Right lobe of liver (tissue), 6 donors: ENCODE measurements around the gene SPAM1. TPM values are rescaled to one million over a fixed set of nuclear protein-coding genes. Genes with fewer than 3 reads are reported as not detected.

Source experiments
- ATAC-seq, 4 donors: fragments of 200-7000 bp; cut with Tn5 transposase; one replicate each; pipeline ENCODE4 v1.9.1; 2020; ENCODE audit warnings: mild to moderate bottlenecking in 4 of 4, moderate library complexity in 4 of 4
- DNase-seq, 3 donors: peaks; one replicate each; pipeline ENCODE4 v3.0.0-alpha.2; 2020
- H3K27ac ChIP-seq, 3 donors: fragments of 200-600 bp; one replicate each; pipeline ENCODE4 v1.8.0; 2022
- H3K27me3 ChIP-seq, 2 donors: fragments of 200-600 bp; one replicate each; pipeline ENCODE4 v1.8.0; 2022
- H3K36me3 ChIP-seq, 4 donors: fragments of 200-600 bp; sonication (generic) in 1 of 4; one replicate each; pipeline versions ENCODE4 v1.5.1 to v1.8.0; 2017 to 2022; ENCODE audit warnings: control low read depth in 1 of 4
- H3K4me1 ChIP-seq, 4 donors: fragments of 200-600 bp; sonication (generic) in 1 of 4; one replicate each; pipeline versions ENCODE4 v1.5.1 to v1.8.0; 2017 to 2022; ENCODE audit warnings: control low read depth in 1 of 4
- H3K4me3 ChIP-seq, 3 donors: fragments of 200-600 bp; one replicate each; pipeline ENCODE4 v1.8.0; 2022
- H3K9me3 ChIP-seq, 4 donors: fragments of 200-600 bp; sonication (generic) in 1 of 4; one replicate each; pipeline versions ENCODE4 v1.5.1 to v1.8.0; 2017 to 2022; ENCODE audit warnings: control low read depth in 1 of 4
- POLR2A ChIP-seq: fragments of 450-650 bp; IDR thresholded peaks from one replicate; pipeline ENCODE4 v1.6.1; 2017; ENCODE audit warnings: antibody characterized with exemption, mild to moderate bottlenecking
- WGBS: methylation state at CpG from one replicate; pipeline ENCODE4 v1.1.6; 2018; ENCODE audit warnings: low coverage, low lambda C conversion rate; ENCODE audit not compliant: insufficient coverage; ENCODE audit errors: missing lambda C conversion rate; 5-methylcytosine and 5-hydroxymethylcytosine counted together
- intact Hi-C, 2 donors: fragments of 100-400 bp; cut with DNase I; formaldehyde crosslinking; loops; one replicate each; pipeline versions ENCODE4 v1.11.2 to v1.14.1; 2022
- long read RNA-seq: library from polyadenylated mRNA; unstranded; transcript quantifications from one replicate; pipeline ENCODE4 v2.0.0, GENCODE V29; 2019
- total RNA-seq, 6 experiments: library from RNA; depleted of rRNA in 2 of 6; stranded (reverse); fragments of >200 nt in 2 of 6; fragmentation: NEBNext Ultra II Directional in 3 of 6; extraction: Animal tissue kit (Norgen Biotek cat#: 25700) in 3 of 6; gene quantifications; one replicate each; pipeline versions ENCODE4 v1.1.0 to v1.2.4, GENCODE V29; 2016 to 2023
- TF ChIP-seq, protein P1 (sequence below), 4 donors: fragments of 200-600 bp in 3 of 4; fragments of 450-650 bp in 1 of 4; IDR thresholded peaks; one replicate each; pipeline versions ENCODE4 v1.5.1 to v1.8.0; 2016 to 2022; ENCODE audit warnings: antibody characterized with exemption in 4 of 4, mild to moderate bottlenecking in 2 of 4
- donor health status: DM: no; HTN: yes; CAD: no.
- donor health status: DM: no; HTN: no; CAD: no.
- donor health status: DM: no; HTN: no; CAD: no.
- donor health status: DM: no; HTN: yes; CAD: no.
- donor health status: DM: no; HTN: yes; CAD: no.

SPAM1 gene
- total RNA-seq: not detected
- long read RNA-seq: 0 reads

- intact Hi-C loops: no loop called here
- no peaks in the 10 kb centered on the region for H3K27me3 ChIP-seq
- DNase-seq (no peak), ATAC-seq (no peak)
- no peak within 1 kb of the TSS for H3K4me3 ChIP-seq
- H3K27ac ChIP-seq: no peak within 1 kb of the TSS
- peaks cover 0 to 5% (median 0%) of the 10 kb centered on the region in 4 donors for H3K4me1 ChIP-seq
- no peaks in the 10 kb centered on the region for H3K36me3 ChIP-seq
- no peak for TF ChIP-seq POLR2A
- TF ChIP-seq, protein P1, sequence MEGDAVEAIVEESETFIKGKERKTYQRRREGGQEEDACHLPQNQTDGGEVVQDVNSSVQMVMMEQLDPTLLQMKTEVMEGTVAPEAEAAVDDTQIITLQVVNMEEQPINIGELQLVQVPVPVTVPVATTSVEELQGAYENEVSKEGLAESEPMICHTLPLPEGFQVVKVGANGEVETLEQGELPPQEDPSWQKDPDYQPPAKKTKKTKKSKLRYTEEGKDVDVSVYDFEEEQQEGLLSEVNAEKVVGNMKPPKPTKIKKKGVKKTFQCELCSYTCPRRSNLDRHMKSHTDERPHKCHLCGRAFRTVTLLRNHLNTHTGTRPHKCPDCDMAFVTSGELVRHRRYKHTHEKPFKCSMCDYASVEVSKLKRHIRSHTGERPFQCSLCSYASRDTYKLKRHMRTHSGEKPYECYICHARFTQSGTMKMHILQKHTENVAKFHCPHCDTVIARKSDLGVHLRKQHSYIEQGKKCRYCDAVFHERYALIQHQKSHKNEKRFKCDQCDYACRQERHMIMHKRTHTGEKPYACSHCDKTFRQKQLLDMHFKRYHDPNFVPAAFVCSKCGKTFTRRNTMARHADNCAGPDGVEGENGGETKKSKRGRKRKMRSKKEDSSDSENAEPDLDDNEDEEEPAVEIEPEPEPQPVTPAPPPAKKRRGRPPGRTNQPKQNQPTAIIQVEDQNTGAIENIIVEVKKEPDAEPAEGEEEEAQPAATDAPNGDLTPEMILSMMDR (IDR thresholded peaks at IDR 0.05): no peak
- no peaks in the 10 kb centered on the region for H3K9me3 ChIP-seq
Observed at GRCh38 chr7:123924941-123925340, at the start of gene SPAM1. Gene SPAM1 (plus strand): TSS chr7:123925241. CDS start chr7:123953571, 28,330 bp downstream.

GRCh38 chr7:123876557-123877256, 48.3 kb upstream of the SPAM1 start:
- 28% methylated on average over 6 of the region's 7 CpGs for WGBS
- Histone ChIP-seq H3K27me3 (no peaks in the 10 kb centered on the region), H3K9me3 (no peaks in the 10 kb centered on the region), H3K4me3 (no peak overlapping the region), H3K27ac (peak overlapping the region in 1 of 3 donors; percentile 22), H3K4me1 (peaks cover 0 to 19% (median 4%) of the 10 kb centered on the region in 4 donors), H3K36me3 (no peaks in the 10 kb centered on the region)
- peak; percentile 87 to 95 (median 92) for ATAC-seq
- DNase-seq: no peak
- intact Hi-C loops: no loop called here
- TF ChIP-seq, protein P1 (IDR thresholded peaks at IDR 0.05): no peak
- no peak for TF ChIP-seq POLR2A

DNA sequence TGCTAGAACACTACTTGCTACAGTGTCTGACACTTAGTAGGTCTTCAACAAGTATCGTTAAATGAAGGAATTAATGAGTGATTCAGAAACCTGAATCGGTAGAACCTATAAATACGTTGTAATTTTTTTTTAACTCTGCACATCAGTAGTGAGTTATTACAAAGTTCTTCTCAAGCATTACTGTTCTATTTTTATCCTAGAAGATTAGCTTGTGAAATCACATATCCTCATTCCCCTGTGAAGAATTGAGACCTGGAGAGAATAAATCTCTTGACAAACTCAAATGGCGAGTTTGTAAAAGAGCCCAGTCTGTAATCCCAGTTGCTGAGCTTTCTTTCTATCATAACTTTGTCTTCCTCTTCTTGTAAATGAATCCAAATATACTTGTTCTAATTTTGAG, 45.4 kb upstream of the SPAM1 start:
- peaks cover 0 to 14% (median 4%) of the 10 kb centered on the region in 4 donors for H3K4me1 ChIP-seq
- WGBS: 79% methylated on average over 4 of the region's 4 CpGs
- DNase-seq (no peak), ATAC-seq (no peak)
- no peaks in the 10 kb centered on the region for H3K36me3 ChIP-seq
- H3K9me3 ChIP-seq: no peaks in the 10 kb centered on the region
- H3K27me3 ChIP-seq: no peaks in the 10 kb centered on the region
- H3K27ac ChIP-seq: no peak overlapping the region
- intact Hi-C loops: no loop called here
- TF ChIP-seq POLR2A: no peak
- TF ChIP-seq, protein P1 (IDR thresholded peaks at IDR 0.05): no peak
- H3K4me3 ChIP-seq: no peak overlapping the region

GRCh38 chr7:123881300-123881699, 43.7 kb upstream of the SPAM1 start:
- no peak for ATAC-seq
- WGBS: 67% methylated on average over 2 of the region's 2 CpGs
- no peaks in the 10 kb centered on the region for H3K27me3 ChIP-seq
- no peak overlapping the region for H3K27ac ChIP-seq
- DNase-seq: no peak
- no peak for TF ChIP-seq POLR2A
- TF ChIP-seq, protein P1 (IDR thresholded peaks at IDR 0.05): no peak
- H3K9me3 ChIP-seq: no peaks in the 10 kb centered on the region
- H3K4me1 ChIP-seq: peaks cover 0 to 8% (median under 1%) of the 10 kb centered on the region in 4 donors
- no peaks in the 10 kb centered on the region for H3K36me3 ChIP-seq
- intact Hi-C loops: no loop called here
- no peak overlapping the region for H3K4me3 ChIP-seq
